ENCODE results near the gene RMRP.

RMRP gene

DNA sequence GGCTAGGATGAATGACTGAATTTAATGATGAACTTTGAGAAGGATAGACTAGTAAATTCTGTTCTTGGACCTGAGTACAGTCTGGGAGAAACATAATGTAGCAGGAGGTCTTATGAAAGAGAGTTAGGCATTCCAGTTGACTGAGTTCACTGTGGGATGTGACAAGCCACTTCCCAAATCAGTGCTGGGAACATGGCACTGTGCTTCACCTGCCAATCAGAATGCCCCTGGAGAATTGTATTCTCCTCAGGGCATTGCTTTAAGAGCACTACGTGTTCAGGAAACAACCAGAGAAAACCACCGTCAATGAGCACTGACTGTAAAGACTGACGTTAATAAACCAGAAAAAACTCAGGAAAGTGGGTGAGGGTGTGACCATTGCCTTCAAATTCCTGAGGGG lies 1.5 kb upstream of the RMRP start:
- H3K4me3 ChIP-seq (ENCODE audit: low read depth, low read length) = peak overlapping the region; percentile 11
- TF ChIP-seq, protein P1, sequence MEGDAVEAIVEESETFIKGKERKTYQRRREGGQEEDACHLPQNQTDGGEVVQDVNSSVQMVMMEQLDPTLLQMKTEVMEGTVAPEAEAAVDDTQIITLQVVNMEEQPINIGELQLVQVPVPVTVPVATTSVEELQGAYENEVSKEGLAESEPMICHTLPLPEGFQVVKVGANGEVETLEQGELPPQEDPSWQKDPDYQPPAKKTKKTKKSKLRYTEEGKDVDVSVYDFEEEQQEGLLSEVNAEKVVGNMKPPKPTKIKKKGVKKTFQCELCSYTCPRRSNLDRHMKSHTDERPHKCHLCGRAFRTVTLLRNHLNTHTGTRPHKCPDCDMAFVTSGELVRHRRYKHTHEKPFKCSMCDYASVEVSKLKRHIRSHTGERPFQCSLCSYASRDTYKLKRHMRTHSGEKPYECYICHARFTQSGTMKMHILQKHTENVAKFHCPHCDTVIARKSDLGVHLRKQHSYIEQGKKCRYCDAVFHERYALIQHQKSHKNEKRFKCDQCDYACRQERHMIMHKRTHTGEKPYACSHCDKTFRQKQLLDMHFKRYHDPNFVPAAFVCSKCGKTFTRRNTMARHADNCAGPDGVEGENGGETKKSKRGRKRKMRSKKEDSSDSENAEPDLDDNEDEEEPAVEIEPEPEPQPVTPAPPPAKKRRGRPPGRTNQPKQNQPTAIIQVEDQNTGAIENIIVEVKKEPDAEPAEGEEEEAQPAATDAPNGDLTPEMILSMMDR (IDR thresholded peaks at IDR 0.05; ENCODE audit: borderline replicate concordance, insufficient read depth, low read depth, low read length) = no peak

DNA sequence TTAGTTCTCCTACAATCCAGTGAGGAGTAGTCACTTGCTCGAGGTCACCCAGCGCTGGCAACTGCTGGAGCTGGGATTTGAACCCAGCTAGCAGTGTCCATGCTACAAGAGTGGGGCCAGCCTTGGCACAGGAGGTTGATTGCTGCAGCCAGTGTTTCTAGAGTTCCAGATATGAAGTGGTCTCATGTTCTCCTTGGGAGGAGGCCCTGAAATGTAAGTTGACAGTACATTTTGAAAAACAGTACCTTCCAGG lies 1.1 kb upstream of the RMRP start:
- peak overlapping the region; percentile 95 for H3K4me3 ChIP-seq (ENCODE audit: low read depth, low read length)
- TF ChIP-seq, protein P1 (IDR thresholded peaks at IDR 0.05; ENCODE audit: borderline replicate concordance, insufficient read depth, low read depth, low read length) = no peak

DNA sequence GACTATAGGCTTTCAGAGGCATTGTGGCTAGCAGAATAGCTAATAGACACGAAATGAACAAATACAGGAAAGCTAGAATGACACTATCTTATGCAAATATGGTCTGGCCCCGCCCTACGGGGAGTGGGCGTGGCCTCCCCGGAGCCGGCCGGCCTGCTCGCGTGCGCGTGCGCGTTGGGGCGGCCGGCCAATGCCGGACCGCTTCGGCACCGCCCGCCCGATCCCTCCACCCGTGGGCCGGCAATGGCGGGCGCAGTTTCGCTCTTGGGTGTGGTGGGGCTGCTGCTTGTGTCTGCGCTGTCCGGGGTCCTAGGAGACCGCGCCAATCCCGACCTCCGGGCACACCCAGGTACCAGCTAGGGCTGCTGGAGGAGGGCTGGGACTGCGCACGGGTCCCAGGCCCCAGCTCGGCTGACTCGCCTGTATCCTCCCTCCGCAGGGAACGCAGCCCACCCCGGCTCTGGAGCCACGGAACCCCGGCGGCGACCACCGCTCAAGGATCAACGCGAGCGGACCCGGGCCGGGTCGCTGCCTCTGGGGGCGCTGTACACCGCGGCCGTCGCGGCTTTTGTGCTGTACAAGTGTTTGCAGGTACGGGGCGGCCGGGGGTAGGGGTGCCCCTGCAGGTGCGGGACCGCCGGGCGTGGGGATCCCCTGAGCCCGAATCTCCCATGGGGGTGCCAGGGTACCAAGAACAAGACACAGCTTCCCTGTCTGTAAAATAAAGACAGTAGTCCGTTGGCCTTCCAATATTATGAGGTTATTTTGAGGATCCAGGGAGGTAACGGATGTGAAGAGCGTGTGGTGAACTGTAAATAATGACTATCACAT lies 533 bp upstream of the RMRP start, which contains the start of gene CCDC107:
Gene CCDC107, plus strand, starts transcription at position 156 of the 831 bp plus-strand sequence. Its CDS starts 88 bp downstream, at position 244.
- peak within 1 kb of the TSS; percentile 95 for H3K4me3 ChIP-seq (ENCODE audit: low read depth, low read length)
- TF ChIP-seq, protein P1 (IDR thresholded peaks at IDR 0.05; ENCODE audit: borderline replicate concordance, insufficient read depth, low read depth, low read length) = peak; percentile 83

DNA sequence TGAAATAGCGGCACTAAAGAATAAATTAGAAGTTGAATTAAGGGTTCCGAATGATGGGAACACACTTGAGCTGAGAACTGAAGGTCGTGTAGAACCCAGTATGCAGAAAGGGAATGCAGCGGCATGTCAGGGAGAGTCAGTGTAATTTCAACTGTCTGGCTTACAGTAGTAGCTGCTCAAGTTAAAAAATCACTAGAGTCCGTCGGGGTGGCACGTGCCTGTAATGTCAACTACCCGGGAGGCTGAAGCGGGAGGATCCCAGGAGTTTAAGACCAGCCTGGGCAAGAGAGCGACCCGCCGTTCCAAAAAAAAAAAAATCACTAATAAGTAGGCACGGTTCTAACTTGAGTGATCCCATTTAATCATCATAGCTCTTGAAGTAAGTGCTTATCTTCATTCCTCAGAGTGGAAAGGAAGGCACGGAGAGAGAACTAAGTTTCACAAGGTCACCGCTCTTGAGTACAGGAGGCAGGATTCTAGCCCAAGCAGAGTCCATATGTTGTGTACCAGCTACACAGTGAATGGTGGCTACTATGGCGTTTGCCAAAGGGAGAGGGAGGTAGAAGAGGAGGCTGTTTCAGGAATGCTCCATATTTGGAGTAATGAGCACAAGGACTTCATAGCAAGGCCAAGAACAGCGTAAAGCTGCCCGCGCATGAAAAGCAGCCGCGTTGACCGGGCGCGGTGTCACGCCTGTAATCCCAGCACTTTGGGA lies 831 bp downstream of the RMRP start:
- H3K4me3 ChIP-seq (ENCODE audit: low read depth, low read length) = no peak overlapping the region
- TF ChIP-seq, protein P1 (IDR thresholded peaks at IDR 0.05; ENCODE audit: borderline replicate concordance, insufficient read depth, low read depth, low read length) = no peak

DNA sequence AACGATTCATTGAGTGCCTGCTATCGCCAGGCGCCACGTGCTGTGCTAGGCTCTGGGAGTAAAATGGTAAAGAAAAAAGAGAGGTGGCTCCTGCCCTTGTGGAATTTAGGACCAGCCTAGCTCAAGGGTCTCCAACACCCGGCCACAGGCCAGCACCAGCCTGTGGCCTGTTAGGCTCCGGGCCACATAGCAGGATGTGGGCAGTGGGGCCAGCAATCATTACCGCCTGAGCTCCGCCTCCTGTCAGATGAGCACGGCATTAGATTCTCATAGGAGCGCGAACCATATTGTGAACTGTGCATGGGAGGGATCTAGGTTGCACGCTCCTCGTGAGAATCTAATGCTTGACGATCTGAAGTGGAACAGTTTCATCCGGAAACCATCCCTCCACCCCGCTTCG lies 1.5 kb downstream of the RMRP start:
- H3K4me3 ChIP-seq (ENCODE audit: low read depth, low read length) = no peak overlapping the region
- TF ChIP-seq, protein P1 (IDR thresholded peaks at IDR 0.05; ENCODE audit: borderline replicate concordance, insufficient read depth, low read depth, low read length) = no peak

DNA sequence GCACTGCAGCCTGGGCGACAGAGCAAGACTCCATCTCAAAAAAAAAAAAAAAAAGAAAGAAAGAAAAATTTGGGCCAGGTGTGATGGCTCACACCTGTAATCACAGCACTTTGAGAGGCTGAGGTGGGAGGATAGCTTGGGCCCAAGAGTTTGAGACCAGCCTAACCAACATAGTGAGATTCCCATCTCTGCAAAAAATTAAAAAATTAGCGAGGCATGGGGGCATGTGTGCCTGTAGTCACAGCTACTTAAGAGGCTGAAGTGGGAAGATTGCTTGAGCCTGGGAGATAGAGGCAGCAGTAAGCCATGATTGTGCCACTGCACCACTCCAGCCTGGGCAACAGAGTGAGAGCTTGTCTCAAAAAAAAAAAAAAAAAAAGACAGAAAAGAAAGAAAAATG lies 4.2 kb downstream of the RMRP start:
- H3K4me3 ChIP-seq (ENCODE audit: low read depth, low read length) = no peak overlapping the region
- TF ChIP-seq, protein P1 (IDR thresholded peaks at IDR 0.05; ENCODE audit: borderline replicate concordance, insufficient read depth, low read depth, low read length) = no peak

DNA sequence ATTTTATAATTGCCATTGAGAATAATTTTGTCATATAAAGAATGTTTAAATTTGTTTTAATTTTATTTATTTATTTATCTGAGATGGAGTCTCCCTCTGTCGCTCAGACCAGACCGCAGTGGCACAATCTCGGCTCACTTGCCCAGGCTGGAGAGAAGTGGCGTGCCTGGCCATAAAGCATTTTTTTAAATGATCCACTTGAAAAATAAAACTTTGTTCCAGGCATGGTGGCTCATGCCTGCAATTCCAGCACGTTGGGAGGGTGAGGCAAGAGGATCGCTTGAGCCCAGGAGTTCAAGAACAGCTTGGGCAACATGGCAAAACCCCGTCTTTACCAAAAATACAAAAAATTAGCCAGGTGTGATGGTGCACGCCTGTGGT lies 5.0 kb downstream of the RMRP start:
- TF ChIP-seq, protein P1 (IDR thresholded peaks at IDR 0.05; ENCODE audit: borderline replicate concordance, insufficient read depth, low read depth, low read length) = no peak
- no peak overlapping the region for H3K4me3 ChIP-seq (ENCODE audit: low read depth, low read length)
